SK-N-SH treated with all-trans-retinoic acid at 6 μM for 48 hours (cell line): ENCODE results near the gene ST6GALNAC3.
"Not testable (repeated sequence)": the region's sequence is repeated elsewhere in the genome, so short reads cannot be mapped to it uniquely, and the experiment has no call there.

Experiments
- ATAC-seq: fragments of 200-7000 bp; cut with Tn5 transposase; 3 replicates; pipeline ENCODE4 v1.9.1; 2020; ENCODE audit warnings: mild to moderate bottlenecking, moderate library complexity
- ARNTL ChIP-seq: fragments of 450-650 bp; formaldehyde crosslinking; IDR thresholded peaks from 2 replicates; pipeline ENCODE4 v1.5.0; 2020; ENCODE audit warnings: low read depth, mild to moderate bottlenecking, moderate library complexity, borderline replicate concordance
- BACH2 ChIP-seq: fragments of 250-450 bp; sonication (Bioruptor Pico); IDR thresholded peaks from 2 replicates; pipeline ENCODE4 v1.9.0; 2021; ENCODE audit warnings: mild to moderate bottlenecking, borderline replicate concordance
- CSDC2 ChIP-seq: fragments of 250-450 bp; sonication (Bioruptor Pico); IDR thresholded peaks from 2 replicates; pipeline ENCODE4 v1.5.0; 2020; ENCODE audit warnings: mild to moderate bottlenecking, moderate library complexity
- ESRRG ChIP-seq: fragments of 250-450 bp; sonication (Bioruptor Pico); IDR thresholded peaks from 2 replicates; pipeline ENCODE4 v1.6.1; 2021; ENCODE audit warnings: mild to moderate bottlenecking
- GLIS3 ChIP-seq: fragments of 250-450 bp; sonication (Bioruptor Pico); IDR thresholded peaks from 2 replicates; pipeline ENCODE4 v1.5.0; 2020; ENCODE audit warnings: mild to moderate bottlenecking, moderate library complexity
- ISL1 ChIP-seq: fragments of 250-450 bp; sonication (Bioruptor Pico); IDR thresholded peaks from 2 replicates; pipeline ENCODE4 v2.1.2; 2022; ENCODE audit warnings: mild to moderate bottlenecking, moderate library complexity
- OSR1 ChIP-seq: fragments of 250-450 bp; sonication (Bioruptor Pico); IDR thresholded peaks from 2 replicates; pipeline ENCODE4 v1.8.0; 2022; ENCODE audit warnings: moderate library complexity, mild to moderate bottlenecking, inconsistent platforms
- PPARA ChIP-seq: fragments of 250-450 bp; sonication (Bioruptor Pico); IDR thresholded peaks from 2 replicates; pipeline ENCODE4 v1.5.0; 2020; ENCODE audit warnings: mild to moderate bottlenecking, borderline replicate concordance
- RARB ChIP-seq: fragments of 250-450 bp; sonication (Bioruptor Pico); IDR thresholded peaks from 2 replicates; pipeline ENCODE4 v1.8.0; 2021; ENCODE audit warnings: mild to moderate bottlenecking, moderate library complexity
- SNAI2 ChIP-seq: fragments of 250-450 bp; sonication (Bioruptor Pico); IDR thresholded peaks from 2 replicates; pipeline ENCODE4 v1.5.0; 2020; ENCODE audit warnings: mild to moderate bottlenecking, moderate library complexity
- TCF4 ChIP-seq: fragments of 250-450 bp; sonication (Bioruptor Pico); IDR thresholded peaks from 2 replicates; pipeline ENCODE4 v1.8.0; 2021; ENCODE audit warnings: mild to moderate bottlenecking, moderate library complexity, borderline replicate concordance
- TOX ChIP-seq: fragments of 250-450 bp; sonication (Bioruptor Pico); IDR thresholded peaks from 2 replicates; pipeline ENCODE4 v1.8.0; 2021; ENCODE audit warnings: mild to moderate bottlenecking, moderate library complexity, borderline replicate concordance
- ZC3H10 ChIP-seq: fragments of 250-450 bp; sonication (Bioruptor Pico); IDR thresholded peaks from 2 replicates; pipeline ENCODE4 v1.5.1; 2021; ENCODE audit warnings: mild to moderate bottlenecking, moderate library complexity
- ZFP30 ChIP-seq: fragments of 450-650 bp; formaldehyde crosslinking; IDR thresholded peaks from 2 replicates; pipeline ENCODE4 v1.5.0; 2022; ENCODE audit warnings: mild to moderate bottlenecking, moderate library complexity
- ZNF565 ChIP-seq: fragments of 450-650 bp; formaldehyde crosslinking; conservative IDR thresholded peaks from 2 replicates; pipeline ENCODE4 v1.5.0; 2020; ENCODE audit warnings: low read depth, mild to moderate bottlenecking, moderate library complexity
- ZNF70 ChIP-seq: fragments of 450-650 bp; formaldehyde crosslinking; IDR thresholded peaks from 2 replicates; pipeline ENCODE4 v1.5.0; 2020; ENCODE audit warnings: mild to moderate bottlenecking, moderate library complexity
- ZNF8 ChIP-seq: fragments of 450-650 bp; formaldehyde crosslinking; IDR thresholded peaks from 2 replicates; pipeline ENCODE4 v1.5.0; 2020; ENCODE audit warnings: mild to moderate bottlenecking, moderate library complexity
- TF ChIP-seq, protein P1 (sequence below): fragments of 250-450 bp; sonication (Bioruptor Pico); IDR thresholded peaks from 2 replicates; pipeline ENCODE4 v1.5.1; 2021; ENCODE audit warnings: mild to moderate bottlenecking, moderate library complexity
- TF ChIP-seq, protein P2 (sequence below): fragments of 250-450 bp; sonication (Bioruptor Pico); IDR thresholded peaks from 2 replicates; pipeline ENCODE4 v1.5.0; 2020; ENCODE audit warnings: mild to moderate bottlenecking, moderate library complexity
- TF ChIP-seq, protein P3 (sequence below): fragments of 250-450 bp; sonication (Bioruptor Pico); IDR thresholded peaks from 2 replicates; pipeline ENCODE4 v1.8.0; 2020; ENCODE audit warnings: mild to moderate bottlenecking, moderate library complexity, borderline replicate concordance
- TF ChIP-seq, protein P4 (sequence below): fragments of 250-450 bp; sonication (Bioruptor Pico); IDR thresholded peaks from 2 replicates; pipeline ENCODE4 v1.5.1; 2020; ENCODE audit warnings: low read depth, mild to moderate bottlenecking, moderate library complexity
- TF ChIP-seq, protein P5 (sequence below): fragments of 250-450 bp; sonication (Bioruptor Pico); IDR thresholded peaks from 2 replicates; pipeline ENCODE4 v1.8.0; 2021; ENCODE audit warnings: low read depth, mild to moderate bottlenecking, moderate library complexity, borderline replicate concordance

ST6GALNAC3 gene

DNA sequence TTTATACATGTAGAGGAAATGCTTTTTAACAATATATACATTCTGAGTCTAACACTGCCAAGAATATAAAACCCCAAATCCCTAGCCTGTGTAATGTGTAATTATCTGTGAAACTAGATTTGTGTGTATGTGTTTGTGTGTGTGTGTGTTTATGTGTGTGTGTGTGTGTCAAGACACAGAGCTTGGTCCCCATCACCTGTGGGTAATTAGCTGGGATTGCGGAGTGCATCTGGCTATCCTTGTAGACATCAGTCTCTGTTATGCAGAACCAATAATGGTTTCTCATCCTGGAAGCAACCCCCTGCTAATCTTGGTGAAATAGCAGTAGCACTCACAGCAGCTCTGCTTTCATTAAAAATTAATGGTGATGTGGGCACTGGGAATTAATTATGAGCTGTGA, 26.3 kb upstream of the ST6GALNAC3 start (continued):
- TF ChIP-seq OSR1 = no peak
- TF ChIP-seq CSDC2 (CRISPR knock-in tag) = no peak

DNA sequence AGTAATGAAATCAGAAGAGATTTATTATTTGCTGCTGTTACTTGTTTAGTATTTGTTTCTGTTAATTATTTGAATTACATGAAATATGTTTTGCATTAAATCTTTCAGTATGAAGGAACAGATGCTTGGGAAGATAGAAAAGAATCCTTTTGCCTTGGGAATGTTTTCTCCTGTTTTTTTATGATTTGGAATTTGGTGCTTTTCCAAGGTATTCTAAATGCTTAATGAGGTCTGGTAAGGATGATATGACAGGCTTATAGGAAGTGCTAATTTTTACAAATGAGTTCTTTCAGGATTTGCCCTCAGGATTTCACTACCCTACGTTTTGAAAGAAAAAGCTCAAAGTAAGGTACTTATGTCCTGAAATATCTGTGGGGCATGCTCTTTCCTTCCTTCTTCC, 25.6 kb upstream of the ST6GALNAC3 start:
- TF ChIP-seq ZFP30 (CRISPR knock-in tag) = no peak
- TF ChIP-seq ZNF70 (CRISPR knock-in tag) = no peak
- no peak for TF ChIP-seq CSDC2 (CRISPR knock-in tag)
- TF ChIP-seq ZNF8 (CRISPR knock-in tag) = no peak
- TF ChIP-seq ZC3H10 = no peak
- TF ChIP-seq ZNF565 (CRISPR knock-in tag) = no peak
- TF ChIP-seq SNAI2 (CRISPR knock-in tag) = no peak
- TF ChIP-seq ARNTL = no peak
- no peak for TF ChIP-seq OSR1
- TF ChIP-seq, protein P1, sequence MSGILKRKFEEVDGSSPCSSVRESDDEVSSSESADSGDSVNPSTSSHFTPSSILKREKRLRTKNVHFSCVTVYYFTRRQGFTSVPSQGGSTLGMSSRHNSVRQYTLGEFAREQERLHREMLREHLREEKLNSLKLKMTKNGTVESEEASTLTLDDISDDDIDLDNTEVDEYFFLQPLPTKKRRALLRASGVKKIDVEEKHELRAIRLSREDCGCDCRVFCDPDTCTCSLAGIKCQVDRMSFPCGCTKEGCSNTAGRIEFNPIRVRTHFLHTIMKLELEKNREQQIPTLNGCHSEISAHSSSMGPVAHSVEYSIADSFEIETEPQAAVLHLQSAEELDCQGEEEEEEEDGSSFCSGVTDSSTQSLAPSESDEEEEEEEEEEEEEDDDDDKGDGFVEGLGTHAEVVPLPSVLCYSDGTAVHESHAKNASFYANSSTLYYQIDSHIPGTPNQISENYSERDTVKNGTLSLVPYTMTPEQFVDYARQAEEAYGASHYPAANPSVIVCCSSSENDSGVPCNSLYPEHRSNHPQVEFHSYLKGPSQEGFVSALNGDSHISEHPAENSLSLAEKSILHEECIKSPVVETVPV (CRISPR knock-in tag) = no peak
- no peak for TF ChIP-seq RARB (CRISPR knock-in tag)
- TF ChIP-seq, protein P2, sequence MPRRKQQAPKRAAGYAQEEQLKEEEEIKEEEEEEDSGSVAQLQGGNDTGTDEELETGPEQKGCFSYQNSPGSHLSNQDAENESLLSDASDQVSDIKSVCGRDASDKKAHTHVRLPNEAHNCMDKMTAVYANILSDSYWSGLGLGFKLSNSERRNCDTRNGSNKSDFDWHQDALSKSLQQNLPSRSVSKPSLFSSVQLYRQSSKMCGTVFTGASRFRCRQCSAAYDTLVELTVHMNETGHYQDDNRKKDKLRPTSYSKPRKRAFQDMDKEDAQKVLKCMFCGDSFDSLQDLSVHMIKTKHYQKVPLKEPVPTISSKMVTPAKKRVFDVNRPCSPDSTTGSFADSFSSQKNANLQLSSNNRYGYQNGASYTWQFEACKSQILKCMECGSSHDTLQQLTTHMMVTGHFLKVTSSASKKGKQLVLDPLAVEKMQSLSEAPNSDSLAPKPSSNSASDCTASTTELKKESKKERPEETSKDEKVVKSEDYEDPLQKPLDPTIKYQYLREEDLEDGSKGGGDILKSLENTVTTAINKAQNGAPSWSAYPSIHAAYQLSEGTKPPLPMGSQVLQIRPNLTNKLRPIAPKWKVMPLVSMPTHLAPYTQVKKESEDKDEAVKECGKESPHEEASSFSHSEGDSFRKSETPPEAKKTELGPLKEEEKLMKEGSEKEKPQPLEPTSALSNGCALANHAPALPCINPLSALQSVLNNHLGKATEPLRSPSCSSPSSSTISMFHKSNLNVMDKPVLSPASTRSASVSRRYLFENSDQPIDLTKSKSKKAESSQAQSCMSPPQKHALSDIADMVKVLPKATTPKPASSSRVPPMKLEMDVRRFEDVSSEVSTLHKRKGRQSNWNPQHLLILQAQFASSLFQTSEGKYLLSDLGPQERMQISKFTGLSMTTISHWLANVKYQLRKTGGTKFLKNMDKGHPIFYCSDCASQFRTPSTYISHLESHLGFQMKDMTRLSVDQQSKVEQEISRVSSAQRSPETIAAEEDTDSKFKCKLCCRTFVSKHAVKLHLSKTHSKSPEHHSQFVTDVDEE (CRISPR knock-in tag) = no peak
- TF ChIP-seq, protein P3, sequence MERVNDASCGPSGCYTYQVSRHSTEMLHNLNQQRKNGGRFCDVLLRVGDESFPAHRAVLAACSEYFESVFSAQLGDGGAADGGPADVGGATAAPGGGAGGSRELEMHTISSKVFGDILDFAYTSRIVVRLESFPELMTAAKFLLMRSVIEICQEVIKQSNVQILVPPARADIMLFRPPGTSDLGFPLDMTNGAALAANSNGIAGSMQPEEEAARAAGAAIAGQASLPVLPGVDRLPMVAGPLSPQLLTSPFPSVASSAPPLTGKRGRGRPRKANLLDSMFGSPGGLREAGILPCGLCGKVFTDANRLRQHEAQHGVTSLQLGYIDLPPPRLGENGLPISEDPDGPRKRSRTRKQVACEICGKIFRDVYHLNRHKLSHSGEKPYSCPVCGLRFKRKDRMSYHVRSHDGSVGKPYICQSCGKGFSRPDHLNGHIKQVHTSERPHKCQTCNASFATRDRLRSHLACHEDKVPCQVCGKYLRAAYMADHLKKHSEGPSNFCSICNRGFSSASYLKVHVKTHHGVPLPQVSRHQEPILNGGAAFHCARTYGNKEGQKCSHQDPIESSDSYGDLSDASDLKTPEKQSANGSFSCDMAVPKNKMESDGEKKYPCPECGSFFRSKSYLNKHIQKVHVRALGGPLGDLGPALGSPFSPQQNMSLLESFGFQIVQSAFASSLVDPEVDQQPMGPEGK (CRISPR knock-in tag) = no peak
- TF ChIP-seq ESRRG (CRISPR knock-in tag) = no peak
- no peak for TF ChIP-seq TOX (CRISPR knock-in tag)
- TF ChIP-seq, protein P4, sequence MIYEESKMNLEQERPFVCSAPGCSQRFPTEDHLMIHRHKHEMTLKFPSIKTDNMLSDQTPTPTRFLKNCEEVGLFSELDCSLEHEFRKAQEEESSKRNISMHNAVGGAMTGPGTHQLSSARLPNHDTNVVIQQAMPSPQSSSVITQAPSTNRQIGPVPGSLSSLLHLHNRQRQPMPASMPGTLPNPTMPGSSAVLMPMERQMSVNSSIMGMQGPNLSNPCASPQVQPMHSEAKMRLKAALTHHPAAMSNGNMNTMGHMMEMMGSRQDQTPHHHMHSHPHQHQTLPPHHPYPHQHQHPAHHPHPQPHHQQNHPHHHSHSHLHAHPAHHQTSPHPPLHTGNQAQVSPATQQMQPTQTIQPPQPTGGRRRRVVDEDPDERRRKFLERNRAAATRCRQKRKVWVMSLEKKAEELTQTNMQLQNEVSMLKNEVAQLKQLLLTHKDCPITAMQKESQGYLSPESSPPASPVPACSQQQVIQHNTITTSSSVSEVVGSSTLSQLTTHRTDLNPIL = no peak
- TF ChIP-seq GLIS3 (CRISPR knock-in tag) = no peak
- no peak for TF ChIP-seq BACH2 (CRISPR knock-in tag)
- no peak for ATAC-seq

DNA sequence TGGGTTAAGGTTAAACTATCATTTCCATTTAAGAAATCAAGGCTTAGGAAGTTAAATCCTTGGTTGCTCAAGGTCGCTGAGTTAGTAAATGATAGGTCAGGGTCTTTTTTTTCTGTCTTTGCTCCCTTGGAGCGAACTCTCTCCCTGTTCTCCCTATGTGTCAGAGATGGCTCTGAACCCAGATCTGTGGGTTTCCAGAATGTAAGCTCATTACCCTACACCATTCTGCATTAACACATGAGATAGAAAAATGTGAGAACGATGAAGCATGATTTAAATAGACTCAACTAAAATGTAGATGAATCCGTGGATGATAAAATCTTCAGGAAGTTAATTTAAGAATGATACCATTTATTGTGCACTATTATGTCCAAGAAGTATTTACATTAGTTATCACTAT, 25.0 kb upstream of the ST6GALNAC3 start:
- TF ChIP-seq, protein P2 (CRISPR knock-in tag) = no peak
- TF ChIP-seq, protein P4 = no peak
- TF ChIP-seq, protein P5, sequence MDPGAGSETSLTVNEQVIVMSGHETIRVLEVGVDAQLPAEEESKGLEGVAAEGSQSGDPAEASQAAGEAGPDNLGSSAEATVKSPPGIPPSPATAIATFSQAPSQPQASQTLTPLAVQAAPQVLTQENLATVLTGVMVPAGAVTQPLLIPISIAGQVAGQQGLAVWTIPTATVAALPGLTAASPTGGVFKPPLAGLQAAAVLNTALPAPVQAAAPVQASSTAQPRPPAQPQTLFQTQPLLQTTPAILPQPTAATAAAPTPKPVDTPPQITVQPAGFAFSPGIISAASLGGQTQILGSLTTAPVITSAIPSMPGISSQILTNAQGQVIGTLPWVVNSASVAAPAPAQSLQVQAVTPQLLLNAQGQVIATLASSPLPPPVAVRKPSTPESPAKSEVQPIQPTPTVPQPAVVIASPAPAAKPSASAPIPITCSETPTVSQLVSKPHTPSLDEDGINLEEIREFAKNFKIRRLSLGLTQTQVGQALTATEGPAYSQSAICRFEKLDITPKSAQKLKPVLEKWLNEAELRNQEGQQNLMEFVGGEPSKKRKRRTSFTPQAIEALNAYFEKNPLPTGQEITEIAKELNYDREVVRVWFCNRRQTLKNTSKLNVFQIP = no peak
- TF ChIP-seq TCF4 (CRISPR knock-in tag) (no peak), TOX (CRISPR knock-in tag) (no peak), ISL1 (CRISPR knock-in tag) (no peak), PPARA (no peak), ZNF8 (CRISPR knock-in tag) (no peak), BACH2 (CRISPR knock-in tag) (no peak), GLIS3 (CRISPR knock-in tag) (no peak), CSDC2 (CRISPR knock-in tag) (no peak), ZC3H10 (no peak), OSR1 (no peak)
- ATAC-seq = no peak

DNA sequence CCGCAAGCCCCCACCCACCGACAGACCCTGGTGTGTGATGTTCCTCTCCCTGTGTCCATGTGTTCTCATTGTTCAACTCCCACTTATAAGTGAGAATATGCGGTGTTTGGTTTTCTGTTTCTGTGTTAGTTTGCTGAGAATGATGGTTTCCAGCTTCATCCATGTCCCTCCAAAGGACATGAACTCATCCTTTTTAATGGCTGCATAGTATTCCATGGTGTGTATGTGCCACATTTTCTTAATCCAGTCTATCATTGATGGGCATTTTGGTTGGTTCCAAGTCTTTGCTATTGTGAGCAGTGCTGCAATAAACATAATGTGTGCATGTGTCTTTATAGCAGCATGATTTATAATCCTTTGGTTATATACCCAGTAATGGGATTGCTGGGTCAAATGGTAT, 24.5 kb upstream of the ST6GALNAC3 start:
- ATAC-seq = not testable (repeated sequence)
